ENCODE measurements around the gene TUBGCP3. TPM values are rescaled to one million over a fixed set of nuclear protein-coding genes. Genes with fewer than 3 reads are reported as not detected.
"Not testable (repeated sequence)": the region's sequence is repeated elsewhere in the genome, so short reads cannot be mapped to it uniquely, and the experiment has no call there.

Gene TUBGCP3
- total and polyA plus RNA-seq, 2 donors from 2014 or later, result 9.1 to 33.2 TPM

GRCh38 chr13:112636401-112636975 lies 48.5 kb upstream of the TUBGCP3 start:
- no peaks in the 10 kb centered on the region for H3K4me1 ChIP-seq (ENCODE audit: control insufficient read depth in 2 of 3, insufficient read depth in 2 of 3, low read depth in 1 of 3, low read length in 3 of 3)
- H3K27me3 ChIP-seq (ENCODE audit: control insufficient read depth, insufficient read depth, low read length), result no peaks in the 10 kb centered on the region
- H3K9me3 ChIP-seq (ENCODE audit: control insufficient read depth in 2 of 3, insufficient read depth in 1 of 3, low read length in 3 of 3), result no peaks in the 10 kb centered on the region
- no peaks in the 10 kb centered on the region for H3K36me3 ChIP-seq (ENCODE audit: control insufficient read depth in 2 of 3, insufficient read depth in 3 of 3, low read length in 3 of 3)
- DNase-seq (peak in 1 of 5 donors; percentile 51), FAIRE-seq (no peak)
- no peak overlapping the region for H3K27ac ChIP-seq (ENCODE audit: low read depth in 2 of 2, low read length in 2 of 2)
- no peak overlapping the region for H3K9ac ChIP-seq (ENCODE audit: low read length in 3 of 3)
- no peak for TF ChIP-seq CTCF (IDR thresholded peaks at IDR 0.05; ENCODE audit: borderline replicate concordance, extremely low read depth, insufficient read depth)
- H3K4me3 ChIP-seq (ENCODE audit: low read length in 3 of 3), result no peak overlapping the region
- intact Hi-C loops (cut with DNase I), result loop anchor here (10.0 kb wide), 1 partner anchor 238 kb away; no protein-coding TSS in a partner anchor

- H3K27me3 ChIP-seq (ENCODE audit: control insufficient read depth, insufficient read depth, low read length), result no peaks in the 10 kb centered on the region
- no peaks in the 10 kb centered on the region for H3K9me3 ChIP-seq (ENCODE audit: control insufficient read depth in 2 of 3, insufficient read depth in 1 of 3, low read length in 3 of 3)
- no peak for FAIRE-seq
- no peak for TF ChIP-seq CTCF (IDR thresholded peaks at IDR 0.05; ENCODE audit: borderline replicate concordance, extremely low read depth, insufficient read depth)
- H3K36me3 ChIP-seq (ENCODE audit: control insufficient read depth in 2 of 3, insufficient read depth in 3 of 3, low read length in 3 of 3), result no peaks in the 10 kb centered on the region
- DNase-seq, result peak in 1 of 5 donors; percentile 52
- intact Hi-C loops (cut with DNase I), result loop anchor here (10.0 kb wide), 1 partner anchor 239 kb away; no protein-coding TSS in a partner anchor
- no peak overlapping the region for H3K9ac ChIP-seq (ENCODE audit: low read length in 3 of 3)
- no peak overlapping the region for H3K4me3 ChIP-seq (ENCODE audit: low read length in 3 of 3)
- no peaks in the 10 kb centered on the region for H3K4me1 ChIP-seq (ENCODE audit: control insufficient read depth in 2 of 3, insufficient read depth in 2 of 3, low read depth in 1 of 3, low read length in 3 of 3)
- H3K27ac ChIP-seq (ENCODE audit: low read depth in 2 of 2, low read length in 2 of 2), result no peak overlapping the region
Observed at GRCh38 chr13:112635323-112635722, 47.4 kb upstream of the TUBGCP3 start.

GRCh38 chr13:112634102-112634501 lies 46.1 kb upstream of the TUBGCP3 start:
- Histone ChIP-seq H3K9ac (ENCODE audit: low read length in 3 of 3) (no peak overlapping the region), H3K27me3 (ENCODE audit: control insufficient read depth, insufficient read depth, low read length) (no peaks in the 10 kb centered on the region), H3K4me3 (ENCODE audit: low read length in 3 of 3) (no peak overlapping the region), H3K9me3 (ENCODE audit: control insufficient read depth in 2 of 3, insufficient read depth in 1 of 3, low read length in 3 of 3) (no peaks in the 10 kb centered on the region), H3K27ac (ENCODE audit: low read depth in 2 of 2, low read length in 2 of 2) (no peak overlapping the region), H3K36me3 (ENCODE audit: control insufficient read depth in 2 of 3, insufficient read depth in 3 of 3, low read length in 3 of 3) (no peaks in the 10 kb centered on the region), H3K4me1 (ENCODE audit: control insufficient read depth in 2 of 3, insufficient read depth in 2 of 3, low read depth in 1 of 3, low read length in 3 of 3) (no peaks in the 10 kb centered on the region)
- FAIRE-seq (no peak), DNase-seq (peak in 2 of 5 donors; percentile 22 to 23)
- TF ChIP-seq CTCF (IDR thresholded peaks at IDR 0.05; ENCODE audit: borderline replicate concordance, extremely low read depth, insufficient read depth), result no peak
- intact Hi-C loops (cut with DNase I), result loop anchor here (10.0 kb wide), 1 partner anchor 241 kb away; no protein-coding TSS in a partner anchor

DNA sequence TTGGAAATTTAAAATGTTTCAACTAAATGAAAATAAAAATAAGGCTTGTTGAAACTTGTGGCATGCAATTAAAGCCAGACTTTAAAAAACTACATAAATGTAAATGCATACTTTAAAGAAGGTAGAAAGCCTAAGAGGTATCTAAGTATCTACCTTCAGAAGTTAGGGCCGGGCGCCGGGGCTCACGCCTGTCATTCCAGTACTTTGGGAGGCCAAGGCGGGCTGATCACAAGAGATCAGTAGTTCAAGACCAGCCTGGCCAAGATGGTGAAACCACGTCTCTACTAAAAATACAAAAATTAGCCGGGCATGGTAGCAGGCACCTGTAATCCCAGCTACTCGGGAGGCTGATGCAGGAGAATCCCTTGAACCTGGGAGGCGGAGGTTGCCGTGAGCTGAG lies 42.3 kb upstream of the TUBGCP3 start:
- intact Hi-C loops (cut with DNase I), result loop anchor here (10.0 kb wide), 1 partner anchor 245 kb away; no protein-coding TSS in a partner anchor

More for the DNA sequence above, 42.3 kb upstream of the TUBGCP3 start:
- not testable (repeated sequence) for FAIRE-seq; H3K27ac ChIP-seq (ENCODE audit: low read depth in 2 of 2, low read length in 2 of 2); H3K27me3 ChIP-seq (ENCODE audit: control insufficient read depth, insufficient read depth, low read length); H3K4me3 ChIP-seq (ENCODE audit: low read length in 3 of 3); H3K9me3 ChIP-seq (ENCODE audit: control insufficient read depth in 2 of 3, insufficient read depth in 1 of 3, low read length in 3 of 3); H3K36me3 ChIP-seq (ENCODE audit: control insufficient read depth in 2 of 3, insufficient read depth in 3 of 3, low read length in 3 of 3); H3K4me1 ChIP-seq (ENCODE audit: control insufficient read depth in 2 of 3, insufficient read depth in 2 of 3, low read depth in 1 of 3, low read length in 3 of 3); H3K9ac ChIP-seq (ENCODE audit: low read length in 3 of 3)
- DNase-seq, result peak in 1 of 5 donors; percentile 32
